H9 (cell line): ENCODE measurements around the gene KCNJ10. TPM values are rescaled to one million over a fixed set of nuclear protein-coding genes. Genes with fewer than 3 reads are reported as not detected.

Experiments used
- DNase-seq: peaks from one replicate; pipeline ENCODE4 v3.0.0-alpha.2; 2017
- H2AFZ ChIP-seq: one replicate; pipeline ENCODE4 v1.6.1; 2013; ENCODE audit warnings: mild to moderate bottlenecking, low read length, control low read depth, moderate library complexity
- H2AK5ac ChIP-seq: 2 replicates; pipeline ENCODE4 v1.6.1; 2013; ENCODE audit warnings: low read length, control low read depth, mixed read lengths; ENCODE audit not compliant: insufficient read length
- H2BK120ac ChIP-seq: one replicate; pipeline ENCODE4 v1.6.1; 2013; ENCODE audit warnings: low read depth, mild to moderate bottlenecking, low read length, control low read depth, inconsistent platforms; ENCODE audit not compliant: poor library complexity, severe bottlenecking
- H2BK12ac ChIP-seq: 2 replicates; pipeline ENCODE4 v1.6.1; 2013; ENCODE audit warnings: low read length, control low read depth, mixed read lengths, low read depth; ENCODE audit not compliant: insufficient read length
- H2BK15ac ChIP-seq: 2 replicates; pipeline ENCODE4 v1.6.1; 2013; ENCODE audit warnings: low read depth, low read length, control low read depth
- H2BK20ac ChIP-seq: one replicate; pipeline ENCODE4 v1.6.1; 2013; ENCODE audit warnings: low read depth, mild to moderate bottlenecking, low read length, control low read depth, inconsistent platforms; ENCODE audit not compliant: poor library complexity, severe bottlenecking
- H2BK5ac ChIP-seq: 2 replicates; pipeline ENCODE4 v1.6.1; 2013; ENCODE audit warnings: low read length, control low read depth, mixed read lengths; ENCODE audit not compliant: insufficient read length
- H3K14ac ChIP-seq: 2 replicates; pipeline ENCODE4 v1.6.1; 2013; ENCODE audit warnings: low read length, control low read depth; ENCODE audit not compliant: insufficient read depth
- H3K18ac ChIP-seq: 2 replicates; pipeline ENCODE4 v1.6.1; 2013; ENCODE audit warnings: low read depth, mild to moderate bottlenecking, mixed read lengths, low read length, control low read depth; ENCODE audit not compliant: insufficient read length
- H3K23ac ChIP-seq: 2 replicates; pipeline ENCODE4 v1.6.1; 2013; ENCODE audit warnings: low read length, control low read depth, mixed read lengths, low read depth; ENCODE audit not compliant: insufficient read length
- H3K23me2 ChIP-seq: 2 replicates; pipeline ENCODE4 v1.6.1; 2013; ENCODE audit warnings: low read depth, mild to moderate bottlenecking, mixed read lengths, low read length, control low read depth; ENCODE audit not compliant: insufficient read length, poor library complexity, severe bottlenecking
- H3K27ac ChIP-seq: 2 replicates; pipeline ENCODE4 v1.5.1; 2013; ENCODE audit warnings: low read length, control low read depth, mixed read lengths, low read depth; ENCODE audit not compliant: insufficient read length
- H3K27me3 ChIP-seq: 2 replicates; pipeline ENCODE4 v1.6.1; 2013; ENCODE audit warnings: low read length, control low read depth, inconsistent platforms; ENCODE audit not compliant: insufficient read depth
- H3K4ac ChIP-seq: 2 replicates; pipeline ENCODE4 v1.6.1; 2013; ENCODE audit warnings: low read depth, mild to moderate bottlenecking, control low read depth, inconsistent platforms, low read length, moderate library complexity
- H3K4me1 ChIP-seq: 2 replicates; pipeline ENCODE4 v1.6.1; 2013; ENCODE audit warnings: low read length, control low read depth, inconsistent platforms; ENCODE audit not compliant: insufficient read depth
- H3K4me2 ChIP-seq: 2 replicates; pipeline ENCODE4 v1.6.1; 2013; ENCODE audit warnings: low read length, control low read depth, mixed read lengths; ENCODE audit not compliant: insufficient read length, insufficient read depth
- H3K56ac ChIP-seq: 2 replicates; pipeline ENCODE4 v1.6.1; 2013; ENCODE audit warnings: low read depth, mild to moderate bottlenecking, mixed read lengths, low read length, control low read depth; ENCODE audit not compliant: insufficient read length
- H3K79me1 ChIP-seq: 2 replicates; pipeline ENCODE4 v1.6.1; 2013; ENCODE audit warnings: low read depth, mild to moderate bottlenecking, moderate library complexity, low read length, control low read depth, inconsistent platforms; ENCODE audit not compliant: insufficient read depth, poor library complexity, severe bottlenecking
- H3K79me2 ChIP-seq: 2 replicates; pipeline ENCODE4 v1.6.1; 2013; ENCODE audit warnings: low read length, control low read depth, inconsistent platforms; ENCODE audit not compliant: insufficient read depth
- H3K9ac ChIP-seq: 2 replicates; pipeline ENCODE4 v1.6.1; 2013; ENCODE audit warnings: low read length, control low read depth, mixed read lengths; ENCODE audit not compliant: insufficient read length; ENCODE audit errors: extremely low read depth
- H3K9me3 ChIP-seq: one replicate; pipeline ENCODE4 v1.6.1; 2013; ENCODE audit warnings: low read depth, low read length, inconsistent platforms; ENCODE audit not compliant: control insufficient read depth
- H3T11ph ChIP-seq: one replicate; pipeline ENCODE4 v1.6.1; 2013; ENCODE audit warnings: mild to moderate bottlenecking, low read length, control low read depth, inconsistent platforms
- H4K20me1 ChIP-seq: one replicate; pipeline ENCODE4 v1.6.1; 2013; ENCODE audit not compliant: control insufficient read depth, insufficient read length, insufficient read depth
- H4K5ac ChIP-seq: 2 replicates; pipeline ENCODE4 v1.6.1; 2013; ENCODE audit warnings: low read depth, mild to moderate bottlenecking, mixed read lengths, low read length, control low read depth; ENCODE audit not compliant: insufficient read length
- H4K8ac ChIP-seq: replicated peaks from 2 replicates; pipeline ENCODE4 v1.6.1; 2013; ENCODE audit warnings: low read length, control low read depth, mixed read lengths, low read depth; ENCODE audit not compliant: insufficient read length
- H4K91ac ChIP-seq: 2 replicates; pipeline ENCODE4 v1.6.1; 2013; ENCODE audit warnings: low read depth, mild to moderate bottlenecking, moderate library complexity, mixed read lengths, low read length, control low read depth; ENCODE audit not compliant: insufficient read length
- H3K27ac Mint-ChIP-seq, 3 experiments: 2 replicates in 2 of 3; 3 replicates in 1 of 3; pipeline ENCODE4 v1.8.0; 2020 to 2021; ENCODE audit warnings: mixed read lengths in 3 of 3, mild to moderate bottlenecking in 1 of 3, moderate library complexity in 1 of 3
- H3K27me3 Mint-ChIP-seq: 2 replicates; pipeline ENCODE4 v1.8.0; 2021; ENCODE audit warnings: low read depth, mild to moderate bottlenecking, moderate library complexity, mixed read lengths
- H3K36me3 Mint-ChIP-seq, 3 experiments: 2 replicates in 2 of 3; 3 replicates in 1 of 3; pipeline ENCODE4 v1.8.0; 2020 to 2021; ENCODE audit warnings: low read depth in 3 of 3, mixed read lengths in 3 of 3; ENCODE audit not compliant: insufficient read depth in 1 of 3
- H3K4me1 Mint-ChIP-seq, 2 experiments: 2 replicates each; pipeline ENCODE4 v1.8.0; 2020; ENCODE audit warnings: mixed read lengths in 2 of 2
- H3K4me3 Mint-ChIP-seq, 2 experiments: 2 replicates in 1 of 2; 3 replicates in 1 of 2; pipeline ENCODE4 v1.8.0; 2020 to 2021; ENCODE audit warnings: mild to moderate bottlenecking in 2 of 2, mixed read lengths in 2 of 2, moderate library complexity in 1 of 2
- H3K9me3 Mint-ChIP-seq, 2 experiments: 2 replicates in 1 of 2; 3 replicates in 1 of 2; pipeline ENCODE4 v1.8.0; 2020; ENCODE audit warnings: mild to moderate bottlenecking in 2 of 2, mixed read lengths in 2 of 2, moderate library complexity in 1 of 2
- CTCF ChIP-seq: fragments of 200-600 bp; sonication (generic); conservative IDR thresholded peaks from 3 replicates; pipeline ENCODE4 v1.8.0; 2021; ENCODE audit warnings: antibody characterized with exemption, mild to moderate bottlenecking
- WGBS: extraction: QIAGEN DNeasy Blood & Tissue Kit; methylation state at CpG from one replicate; pipeline ENCODE4 v1.1.7; 2013; ENCODE audit warnings: missing lambda C conversion rate, low lambda C conversion rate, mixed read lengths; ENCODE audit not compliant: insufficient read length; ENCODE audit errors: extremely low coverage; 5-methylcytosine and 5-hydroxymethylcytosine counted together
- total RNA-seq: library from RNA; stranded (reverse); gene quantifications from 2 replicates; pipeline ENCODE4 v1.2.1, GENCODE V29; 2021

The KCNJ10 gene
- total RNA-seq, 1 experiment from 2014 or later, result 0.44 TPM

DNA sequence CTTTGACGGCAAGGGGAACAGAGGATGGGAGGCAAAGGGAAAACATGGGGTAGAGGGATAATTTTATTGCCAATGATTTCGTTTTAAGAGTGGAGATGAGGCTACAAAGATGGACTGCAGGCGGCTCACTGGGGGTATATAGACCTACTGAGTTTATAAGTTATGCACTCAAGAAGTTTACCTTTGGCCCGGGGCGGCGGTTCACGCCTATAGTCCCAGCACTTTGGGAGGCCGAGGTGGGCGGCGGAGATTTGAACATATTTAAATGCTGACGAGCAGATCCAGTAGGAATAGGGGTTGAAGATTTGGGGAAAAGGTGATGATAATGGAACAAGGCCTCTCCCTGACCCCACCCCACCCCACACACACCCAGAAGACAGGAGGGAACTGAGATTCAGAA is 107.8 kb downstream of the KCNJ10 start:
- no peak overlapping the region for H2BK15ac ChIP-seq
- no peaks in the 10 kb centered on the region for H3K9me3 Mint-ChIP-seq
- no peak overlapping the region for H3K18ac ChIP-seq
- peaks cover 6% of the 10 kb centered on the region; the same call in 1 of the 2 replicates for H3K27me3 Mint-ChIP-seq
- no peak overlapping the region for H2AK5ac ChIP-seq
- no peak overlapping the region for H4K8ac ChIP-seq
- no peaks in the 10 kb centered on the region for H3K9me3 ChIP-seq
- DNase-seq, result peak; percentile 7
- WGBS, result no CpG with 5 or more reads among the region's 11 CpGs
- H3K14ac ChIP-seq, result no peak overlapping the region
- no peak overlapping the region for H3K56ac ChIP-seq
- H2BK120ac ChIP-seq, result no peak overlapping the region
- no peak overlapping the region for H3K27ac ChIP-seq
- no peak overlapping the region for H2BK5ac ChIP-seq
- H3K27ac Mint-ChIP-seq, result no peak overlapping the region
- peaks cover 2% of the 10 kb centered on the region for H4K20me1 ChIP-seq
- H3K4me1 ChIP-seq, result no peaks in the 10 kb centered on the region
- no peak overlapping the region for H2BK12ac ChIP-seq
- H3K36me3 Mint-ChIP-seq, result no peaks in the 10 kb centered on the region
- no peaks in the 10 kb centered on the region for H3K79me1 ChIP-seq
- H4K91ac ChIP-seq, result no peak overlapping the region
- no peak overlapping the region for H3K4ac ChIP-seq
- no peak overlapping the region for H3K9ac ChIP-seq
- no peaks in the 10 kb centered on the region for H3K27me3 ChIP-seq
- H2BK20ac ChIP-seq, result no peak overlapping the region
- H3K79me2 ChIP-seq, result no peaks in the 10 kb centered on the region
- H2AFZ ChIP-seq, result no peak overlapping the region
- H3K23me2 ChIP-seq, result no peaks in the 10 kb centered on the region
- H3K23ac ChIP-seq, result no peak overlapping the region
- no peak overlapping the region for H3K4me2 ChIP-seq
- H3T11ph ChIP-seq, result no peak overlapping the region
- no peak overlapping the region for H3K4me3 Mint-ChIP-seq
- peaks cover 20 to 22% of the 10 kb centered on the region in 2 experiments for H3K4me1 Mint-ChIP-seq
- no peak overlapping the region for H4K5ac ChIP-seq
- no peak for TF ChIP-seq CTCF
